C1 segment of cervical spinal cord (tissue), 14 donors: ENCODE data around the gene CHI3L1.
A peak's percentile ranks its signal among the peaks of the same experiment; 100 is the strongest.

Source experiments
- DNase-seq, 14 donors: peaks; one replicate each; lab custom pipeline; 2025; lab: John Stamatoyannopoulos, UW

CHI3L1 gene

DNA sequence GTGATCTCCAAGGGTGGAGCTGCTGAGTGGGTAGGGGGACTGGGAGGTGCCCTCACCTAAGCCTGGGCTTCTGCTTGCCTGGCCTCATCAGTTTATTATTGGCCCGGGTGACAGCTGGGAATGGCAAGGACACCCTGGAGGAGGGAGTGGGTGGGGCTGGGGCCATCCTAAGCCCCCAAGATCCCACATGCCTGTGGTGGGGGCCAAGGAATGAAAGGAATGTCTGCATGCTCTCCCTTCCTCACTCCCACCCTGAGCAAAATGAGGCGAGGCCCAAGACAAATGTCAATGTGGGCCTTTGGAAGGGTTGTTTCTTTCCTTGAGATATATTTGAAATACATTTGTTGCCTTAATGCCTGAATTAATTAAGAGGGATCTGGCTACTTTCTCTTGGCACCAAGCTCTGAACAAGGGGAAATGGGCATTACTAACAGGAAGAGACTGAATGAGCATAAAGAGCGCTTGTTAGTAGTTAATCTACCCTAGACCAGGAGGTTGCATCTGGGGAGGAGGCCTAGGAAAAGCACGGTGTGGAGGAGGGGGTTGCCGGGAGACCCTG, 19.7 kb upstream of the CHI3L1 start:
- DNase-seq = no peak

DNA sequence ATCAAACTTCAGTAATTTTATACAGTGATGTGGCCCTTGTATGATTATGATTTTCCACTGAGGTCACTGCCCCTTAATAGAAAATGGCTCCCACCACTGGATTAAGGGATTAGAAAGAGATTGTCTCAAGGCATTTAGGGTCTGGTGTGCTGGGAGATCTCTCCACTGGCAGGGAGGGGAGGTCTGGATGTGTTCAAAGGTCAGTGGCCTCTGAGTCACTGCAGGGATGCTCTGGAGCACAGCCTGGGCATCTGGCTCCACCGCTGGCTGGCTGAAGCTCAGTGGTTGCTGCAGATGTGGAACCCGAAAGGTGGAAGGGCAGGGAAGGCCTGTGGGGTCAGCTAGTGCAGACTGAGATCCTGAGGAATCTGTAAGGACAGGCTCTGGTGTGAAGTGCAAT, 18.3 kb upstream of the CHI3L1 start:
- no peak for DNase-seq

DNA sequence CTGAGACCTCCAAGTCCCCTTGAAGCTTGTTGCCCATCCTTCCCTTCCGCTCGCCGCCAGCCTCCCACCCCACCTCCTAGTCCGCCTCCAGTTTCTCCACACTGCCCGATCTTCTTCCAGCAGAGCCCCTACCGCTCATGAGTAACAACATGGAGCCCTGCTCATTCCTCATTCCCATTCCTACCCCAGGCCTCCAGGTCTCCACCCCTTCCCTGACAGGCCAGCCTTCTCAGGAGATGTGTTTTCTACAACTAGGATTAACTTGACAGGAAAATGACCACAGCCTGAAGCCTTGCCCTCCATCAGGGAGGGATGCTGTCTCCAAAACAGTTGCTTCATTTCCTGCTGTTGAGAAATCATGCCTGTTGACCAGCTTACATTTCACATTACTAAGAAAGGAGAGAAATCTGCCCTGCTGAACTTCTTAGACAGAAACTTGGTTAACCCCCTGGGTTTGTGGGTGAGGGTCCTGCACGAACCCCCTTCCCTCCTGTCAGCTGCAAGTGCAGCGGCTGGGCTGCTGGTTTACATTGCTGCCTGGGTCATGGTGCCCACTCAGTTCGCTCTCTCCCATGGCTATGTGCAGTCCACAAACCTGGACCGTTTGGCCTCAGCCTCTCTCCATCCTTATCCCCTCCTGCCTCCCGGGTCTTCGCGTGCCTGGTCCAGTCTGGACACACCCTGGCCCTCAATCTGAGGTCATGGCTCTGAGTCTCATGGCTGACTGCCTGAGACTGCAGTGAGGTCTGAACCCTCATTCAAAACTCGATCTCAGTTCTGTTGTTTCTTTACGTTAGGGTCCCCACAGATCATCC, 16.1 kb upstream of the CHI3L1 start:
- DNase-seq = peak in 1 of 14 donors; percentile 31

DNA sequence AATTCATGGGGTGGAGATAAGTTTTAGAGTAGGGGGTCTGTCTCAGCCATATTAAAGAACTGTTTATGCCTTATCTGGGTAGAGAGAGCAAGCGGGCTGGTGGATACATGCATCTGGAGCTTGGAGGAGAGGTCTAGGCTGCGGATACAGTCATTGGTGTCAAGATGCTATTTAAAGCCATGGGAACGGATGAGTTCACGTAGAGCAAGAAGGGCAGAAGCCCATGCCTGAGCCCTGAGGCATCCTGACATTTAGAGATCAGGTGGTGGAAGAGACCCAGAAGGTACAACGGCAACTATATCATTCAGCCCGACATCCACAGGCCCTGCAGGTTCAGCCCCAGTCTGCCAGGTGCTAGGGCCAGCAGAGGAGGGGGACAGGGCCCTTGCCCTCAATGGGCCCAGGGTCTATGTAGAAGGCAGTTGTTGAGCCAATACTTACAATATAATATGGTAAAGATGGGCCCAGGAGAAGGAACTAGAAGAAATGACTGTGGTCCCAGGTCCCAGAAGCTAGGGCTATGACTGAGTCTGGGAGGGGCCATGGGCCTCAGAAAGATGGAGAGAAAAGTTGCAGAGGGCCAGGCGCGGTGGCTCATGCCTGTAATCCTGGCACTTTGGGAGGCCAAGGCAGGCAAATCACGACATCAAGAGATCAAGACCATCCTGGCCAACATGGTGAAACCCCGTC, 15.2 kb upstream of the CHI3L1 start:
- no peak for DNase-seq

DNA sequence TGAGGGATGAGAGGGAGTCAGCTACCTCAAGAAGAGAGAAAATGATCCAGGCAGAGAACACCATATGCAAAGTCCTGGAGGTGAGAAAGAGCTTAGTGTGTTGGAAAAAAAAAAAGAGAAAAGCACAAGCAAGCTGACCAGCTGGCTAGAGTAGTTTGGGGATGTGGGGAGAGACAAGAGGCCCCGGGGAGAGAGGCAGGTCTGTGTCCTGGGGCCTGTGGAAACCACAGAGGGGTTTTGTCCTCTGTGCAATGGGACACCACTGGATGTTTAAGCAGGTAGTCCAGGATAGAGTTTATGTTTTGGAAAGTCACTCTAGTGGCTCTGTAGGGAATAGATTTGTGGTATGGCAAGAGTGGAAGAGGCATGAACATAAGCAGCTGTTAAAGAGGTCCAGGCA, 14.4 kb upstream of the CHI3L1 start:
- no peak for DNase-seq

DNA sequence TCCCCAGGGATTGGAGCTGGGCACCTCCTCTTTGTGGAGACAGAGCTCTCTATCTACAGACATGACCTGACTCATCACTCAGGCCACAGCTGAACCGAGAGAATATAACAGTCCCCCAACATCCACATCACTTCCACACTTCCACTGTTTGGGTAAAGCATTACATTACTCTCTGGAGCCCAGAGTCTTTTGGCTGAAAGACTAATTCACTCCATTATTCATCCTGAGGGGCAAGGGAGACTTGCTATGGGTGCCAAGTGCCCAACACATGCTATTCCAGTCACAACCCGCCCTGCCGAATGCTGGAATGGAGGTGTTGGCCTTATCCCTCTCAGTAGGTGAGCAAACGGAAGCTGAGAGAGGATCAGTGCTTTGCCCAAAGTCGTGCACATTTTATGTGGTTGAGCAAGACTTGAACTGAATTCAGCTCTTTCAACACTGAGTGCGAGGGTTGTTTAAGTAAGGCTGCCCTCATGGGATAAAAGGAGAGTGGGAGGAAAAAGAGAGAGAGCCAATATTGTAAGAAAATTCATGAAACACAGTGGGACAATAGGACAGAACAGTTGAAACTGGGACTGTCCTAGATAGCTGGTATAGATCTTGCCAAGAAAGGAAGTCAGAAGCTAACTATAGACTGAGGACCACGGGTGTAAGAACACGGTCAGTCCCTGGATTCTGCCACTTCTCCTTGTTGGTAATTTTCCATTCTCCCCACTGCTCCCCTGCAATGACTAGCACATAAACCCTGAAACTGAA, 13.5 kb upstream of the CHI3L1 start:
- DNase-seq = peak in 2 of 14 donors; percentile 55 to 79

DNA sequence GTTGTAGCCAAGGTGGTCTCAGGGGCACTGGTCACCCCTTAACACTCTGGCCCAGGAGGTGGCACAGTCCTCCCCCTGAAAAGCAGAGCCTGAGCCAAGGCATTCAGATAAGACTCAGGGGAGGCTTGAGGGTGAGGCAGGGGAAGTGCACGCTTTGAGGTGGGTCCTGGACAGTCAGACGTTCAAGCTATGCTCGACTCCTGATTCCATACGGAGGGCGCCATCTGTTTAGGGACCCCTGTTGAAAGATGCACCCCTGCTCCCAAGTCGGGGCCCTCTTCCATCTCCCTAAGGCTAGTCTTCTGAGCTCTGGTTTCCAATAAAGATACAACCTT, 12.9 kb upstream of the CHI3L1 start:
- DNase-seq = no peak

DNA sequence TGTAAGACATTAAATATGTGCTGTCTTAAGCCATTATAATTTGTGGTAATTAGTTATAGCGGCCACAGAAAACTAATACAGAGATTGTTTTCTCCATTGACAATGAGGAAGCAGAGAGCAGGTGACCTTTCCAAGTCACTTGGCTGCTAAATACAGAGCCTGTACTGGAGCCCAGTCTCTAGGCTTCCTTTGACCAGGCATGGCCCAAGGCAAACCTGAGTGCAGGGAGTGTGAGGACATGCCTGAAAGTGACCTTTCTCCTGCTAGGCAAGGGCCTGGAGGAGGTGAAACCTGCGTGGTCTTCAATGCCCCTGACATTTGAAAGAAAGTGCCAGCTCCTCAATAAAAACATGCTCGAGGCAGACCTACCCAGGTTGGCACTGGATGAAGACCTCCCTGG, 12.5 kb upstream of the CHI3L1 start:
- DNase-seq = no peak

DNA sequence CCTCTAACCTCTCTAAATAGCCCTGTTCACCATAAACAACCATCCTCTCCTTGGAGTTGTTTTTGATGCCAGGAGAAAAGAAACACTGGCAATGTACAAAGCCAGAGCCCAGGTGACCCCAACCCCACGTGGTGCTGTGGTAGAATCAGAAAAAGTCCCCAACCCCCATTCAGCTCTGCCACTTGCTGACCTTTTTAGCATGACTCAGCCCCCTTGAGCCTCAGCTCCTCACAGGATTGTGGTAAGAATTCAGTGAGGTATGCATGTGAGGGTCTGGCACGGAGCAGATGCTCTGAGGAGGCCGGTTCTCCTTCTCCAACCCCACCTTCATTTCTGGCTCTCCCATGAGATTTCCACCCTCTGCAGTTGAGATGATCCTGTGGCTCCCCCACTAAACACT, 11.1 kb upstream of the CHI3L1 start:
- DNase-seq = no peak

DNA sequence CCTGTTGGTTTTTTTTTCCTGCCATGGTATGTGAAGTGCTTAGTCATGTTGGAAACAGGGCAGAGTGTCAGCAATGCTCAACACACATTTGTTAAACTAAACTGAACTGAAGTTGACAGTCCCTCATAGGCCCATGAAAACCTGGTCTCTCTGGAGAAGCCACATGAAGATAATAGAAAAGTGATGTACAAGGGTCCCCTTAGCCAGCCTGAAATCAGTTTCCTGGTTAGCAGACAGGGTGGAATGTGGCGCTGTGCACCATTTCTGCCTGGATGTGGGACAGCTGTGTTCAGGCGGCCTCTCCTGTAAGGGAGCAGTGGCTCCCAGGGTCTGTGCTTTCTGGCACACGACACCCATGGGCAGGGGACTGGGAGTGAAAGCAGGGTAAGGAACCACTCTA, 9.9 kb upstream of the CHI3L1 start:
- DNase-seq = no peak

DNA sequence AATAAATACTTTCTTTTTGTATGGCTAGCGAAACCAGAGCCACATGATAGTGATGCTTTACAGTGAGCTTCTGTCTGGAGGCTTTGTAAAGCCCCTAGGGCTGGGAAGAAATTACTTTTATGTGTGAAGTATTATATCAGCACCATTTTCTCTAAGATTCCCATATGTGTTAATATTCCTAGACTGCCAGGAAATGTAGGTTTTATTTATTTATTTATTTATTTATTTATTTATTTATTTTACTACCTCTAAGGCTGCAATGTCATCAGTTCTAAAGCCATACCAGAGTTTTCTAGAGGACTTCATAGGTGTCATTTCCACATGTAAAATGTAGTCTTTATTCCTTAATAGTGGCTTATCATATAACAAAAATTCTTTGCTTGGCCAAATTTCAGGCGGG, 4.4 kb upstream of the CHI3L1 start:
- no peak for DNase-seq

DNA sequence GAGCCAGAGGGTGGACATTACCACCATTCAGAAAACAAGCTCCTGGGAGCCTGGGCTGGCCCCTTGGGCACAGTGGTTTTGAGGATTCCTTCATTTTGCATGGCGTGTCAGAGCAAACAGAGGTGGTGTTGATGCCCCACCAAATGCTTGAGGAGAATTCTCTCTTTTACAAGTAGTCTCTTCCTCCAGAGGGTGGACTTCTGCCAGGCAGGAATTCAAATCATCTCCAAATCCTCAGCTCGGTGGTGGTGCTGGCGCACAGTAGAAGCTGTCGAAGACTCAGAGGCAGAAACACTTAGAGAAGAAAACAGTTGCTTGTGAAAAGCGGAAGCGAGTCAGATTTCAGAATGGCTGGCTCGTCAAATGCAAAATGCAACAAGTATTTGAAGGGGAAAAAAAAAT, 3.4 kb upstream of the CHI3L1 start:
- no peak for DNase-seq

DNA sequence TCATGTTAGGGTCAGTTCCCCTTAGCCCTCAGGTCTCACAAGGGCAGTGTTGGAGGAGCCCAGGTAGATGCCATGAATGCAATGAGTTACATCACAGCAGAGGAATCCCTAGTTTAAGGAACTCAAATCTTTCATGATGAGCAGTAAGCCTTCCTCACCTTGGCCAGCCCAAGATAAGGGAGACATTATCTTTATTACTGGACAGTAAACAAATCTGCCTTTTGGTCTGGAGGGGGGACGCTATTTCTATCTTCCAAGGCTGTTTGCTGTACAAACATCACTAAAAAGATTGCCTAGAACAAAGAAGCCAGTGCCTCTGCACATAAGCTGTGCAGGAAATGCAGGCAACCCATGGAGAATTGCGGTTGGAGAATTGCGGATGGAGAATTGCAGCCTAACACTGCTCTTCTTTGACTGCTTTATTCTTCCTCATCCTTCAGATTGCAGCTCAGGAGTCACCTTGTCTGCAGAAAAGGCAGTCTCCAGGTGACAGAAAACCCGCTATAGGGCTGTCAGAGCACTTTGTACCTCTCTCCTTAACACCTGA, 2.3 kb upstream of the CHI3L1 start:
- no peak for DNase-seq

DNA sequence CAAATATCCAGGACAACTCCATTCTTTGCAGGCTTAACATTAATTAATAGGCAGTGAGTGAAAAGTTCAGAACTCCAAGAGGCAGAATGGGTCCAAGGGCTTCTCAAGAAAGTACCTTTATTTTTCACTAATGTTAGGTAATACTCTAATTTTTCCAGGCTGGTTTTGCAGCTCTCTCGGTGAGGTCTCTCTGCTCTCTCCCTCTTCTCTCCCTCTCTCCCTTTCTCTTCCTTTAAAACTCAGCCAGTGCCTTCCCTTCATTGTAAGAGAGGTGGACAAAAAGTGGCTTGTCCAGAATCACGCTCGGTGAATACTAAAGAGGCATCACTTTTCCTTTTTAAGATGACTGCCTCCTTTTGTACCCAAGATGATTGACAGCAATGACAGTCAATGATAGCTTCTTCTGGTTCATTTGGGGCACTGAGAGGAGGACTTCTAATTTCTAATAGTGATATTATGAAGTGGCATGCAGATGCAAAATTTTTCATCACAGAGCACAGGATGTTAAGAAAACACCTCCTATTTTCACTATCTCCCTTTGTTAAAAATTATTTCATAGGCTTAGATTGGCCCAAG, 1.3 kb upstream of the CHI3L1 start:
- DNase-seq = no peak

DNA sequence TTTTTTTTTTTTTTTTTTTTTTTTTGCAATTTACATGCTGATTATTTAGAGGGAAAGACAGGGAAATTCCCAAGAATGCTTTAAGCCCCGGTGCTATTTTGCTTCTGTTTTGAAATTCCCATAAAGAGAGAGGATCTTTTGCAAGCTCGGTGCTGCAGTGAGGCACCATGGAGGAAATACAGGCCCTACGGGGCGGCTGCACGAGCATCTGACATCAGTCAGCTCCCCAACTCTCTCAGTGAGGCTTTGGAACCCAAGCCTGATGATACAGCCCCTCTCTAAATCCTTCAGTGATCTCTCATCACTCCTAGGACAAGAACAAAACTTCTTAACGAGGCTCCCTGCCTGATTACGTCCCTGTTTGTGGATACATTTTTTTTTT, 791 bp upstream of the CHI3L1 start:
- peak in 2 of 14 donors; percentile 30 to 56 for DNase-seq

DNA sequence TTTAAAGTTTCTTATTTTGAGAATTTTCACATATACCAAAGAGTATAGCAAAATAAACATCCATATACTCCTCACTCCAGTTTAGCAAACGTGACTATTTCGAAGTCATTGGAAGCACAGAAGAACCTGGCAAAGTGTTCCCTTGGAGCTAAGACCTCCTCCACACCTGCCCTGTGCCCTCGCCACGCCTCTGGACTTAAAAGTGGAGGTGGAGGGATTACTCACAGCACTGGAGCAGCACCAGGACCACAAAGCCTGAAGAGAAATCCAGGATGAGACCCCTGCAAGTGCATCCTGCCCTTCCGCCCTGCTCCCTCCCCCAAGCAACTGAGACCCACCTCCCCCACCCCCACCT, 436 bp downstream of the CHI3L1 start:
- DNase-seq = no peak

DNA sequence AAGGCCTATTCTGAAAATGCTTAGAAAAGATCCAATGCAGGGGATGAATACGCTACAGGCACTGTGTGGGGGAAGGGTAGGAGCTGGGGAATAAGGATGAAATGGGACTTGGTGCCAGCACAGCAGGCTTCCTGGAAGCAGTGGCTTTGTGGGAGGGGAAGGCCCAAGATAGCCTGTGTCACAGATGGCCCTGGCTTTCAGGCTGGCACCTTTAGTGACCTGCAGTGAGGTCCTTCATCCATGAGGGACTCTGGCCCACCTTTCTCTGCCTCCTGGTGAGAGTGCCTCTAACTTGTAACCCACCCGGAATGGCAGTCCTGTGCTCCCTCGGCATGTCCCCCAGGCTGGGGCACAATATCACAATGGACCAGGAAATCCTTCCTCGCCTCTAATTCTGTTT, 919 bp downstream of the CHI3L1 start:
- peak in 2 of 14 donors; percentile 29 to 92 for DNase-seq

DNA sequence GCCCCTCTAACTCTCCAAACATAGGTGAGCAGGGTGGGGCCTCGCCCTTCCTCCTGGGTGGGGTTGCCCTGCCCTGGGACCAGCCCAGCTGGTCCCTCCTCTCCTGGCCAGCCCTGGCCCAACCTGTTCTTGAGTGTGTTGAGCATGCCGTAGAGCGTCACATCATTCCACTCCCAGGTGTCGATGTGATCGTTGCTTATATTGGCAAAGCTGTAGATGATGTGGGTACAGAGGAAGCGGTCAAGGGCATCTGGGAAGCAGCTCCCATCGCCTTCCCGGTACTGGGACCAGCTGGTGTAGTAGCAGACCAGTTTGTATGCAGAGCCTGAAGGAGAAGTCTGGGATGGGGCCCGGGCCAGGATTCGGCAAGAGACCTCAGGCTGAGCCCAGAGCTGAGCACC, 1.4 kb downstream of the CHI3L1 start:
- DNase-seq = no peak

DNA sequence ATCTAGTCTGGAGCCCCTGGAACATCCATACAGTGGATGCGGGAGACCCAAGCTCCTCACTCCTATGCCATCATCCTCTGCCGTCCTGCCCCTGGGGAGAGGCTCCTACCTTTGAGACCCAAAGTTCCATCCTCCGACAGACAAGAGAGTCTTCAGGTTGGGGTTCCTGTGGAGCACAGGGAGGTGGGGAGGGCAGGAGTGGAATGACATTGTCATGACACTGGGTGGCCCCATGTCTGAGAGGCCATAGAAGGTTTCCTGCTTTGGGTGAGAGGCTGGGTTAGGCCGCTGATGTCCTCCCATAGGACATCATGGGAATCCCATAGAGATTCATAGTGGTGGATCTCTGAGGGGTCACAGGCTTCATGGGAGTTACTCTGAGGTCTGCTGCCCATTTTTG, 2.0 kb downstream of the CHI3L1 start:
- DNase-seq = no peak

DNA sequence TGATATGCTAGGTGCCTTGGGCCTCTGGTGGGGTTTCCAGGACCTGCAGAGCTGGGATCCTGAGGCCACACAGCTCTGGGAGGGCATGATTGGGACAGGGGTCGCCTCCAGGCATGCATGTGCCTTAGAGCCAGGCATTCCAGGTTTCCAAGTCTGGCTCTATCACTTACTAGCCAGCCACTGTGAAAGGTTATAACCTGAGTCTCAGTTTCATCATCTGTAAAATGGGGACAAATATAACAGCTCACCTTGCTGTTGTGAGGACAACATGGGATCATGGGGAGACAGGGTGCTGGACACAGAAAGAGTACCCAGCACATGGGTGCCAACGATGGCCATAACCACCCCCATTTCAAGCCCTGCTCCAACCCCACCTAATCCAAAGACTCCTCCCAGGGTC, 2.7 kb downstream of the CHI3L1 start:
- no peak for DNase-seq

DNA sequence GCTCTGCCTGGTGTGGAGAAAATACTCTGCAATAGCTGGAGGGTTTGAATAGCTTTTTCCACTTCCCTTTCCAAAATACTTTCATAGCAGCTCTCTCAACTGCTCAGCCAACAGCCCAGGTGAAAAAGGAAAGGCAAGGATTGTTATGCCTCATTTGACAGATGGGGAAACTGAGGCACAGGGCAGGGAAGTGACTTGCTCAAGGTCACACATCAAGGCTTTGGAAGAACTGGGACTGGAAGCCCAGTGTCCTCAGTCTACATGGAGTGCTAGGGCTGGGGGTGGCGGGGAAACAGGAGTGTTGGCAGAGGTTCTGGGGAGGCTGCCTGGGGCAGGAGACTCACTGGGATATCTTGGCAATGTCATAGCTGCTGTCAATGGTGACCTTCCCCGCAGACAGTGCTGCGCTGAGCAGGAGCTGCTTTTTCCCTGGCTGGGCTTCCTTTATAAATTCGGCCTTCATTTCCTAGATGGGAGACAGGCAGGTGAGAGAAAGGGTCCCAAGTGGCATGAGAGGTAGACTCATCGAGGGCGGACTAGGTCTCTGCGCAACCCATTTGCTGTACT, 4.0 kb downstream of the CHI3L1 start:
- DNase-seq = no peak
